NCI-H446 treated with DMSO at 0.1 percent for 48 hours (cell line): Measurements from ENCODE around the gene MDP1.

Experiments
- DNase-seq: peaks from one replicate; lab custom pipeline; 2025; lab: John Stamatoyannopoulos, UW

The MDP1 gene

DNA sequence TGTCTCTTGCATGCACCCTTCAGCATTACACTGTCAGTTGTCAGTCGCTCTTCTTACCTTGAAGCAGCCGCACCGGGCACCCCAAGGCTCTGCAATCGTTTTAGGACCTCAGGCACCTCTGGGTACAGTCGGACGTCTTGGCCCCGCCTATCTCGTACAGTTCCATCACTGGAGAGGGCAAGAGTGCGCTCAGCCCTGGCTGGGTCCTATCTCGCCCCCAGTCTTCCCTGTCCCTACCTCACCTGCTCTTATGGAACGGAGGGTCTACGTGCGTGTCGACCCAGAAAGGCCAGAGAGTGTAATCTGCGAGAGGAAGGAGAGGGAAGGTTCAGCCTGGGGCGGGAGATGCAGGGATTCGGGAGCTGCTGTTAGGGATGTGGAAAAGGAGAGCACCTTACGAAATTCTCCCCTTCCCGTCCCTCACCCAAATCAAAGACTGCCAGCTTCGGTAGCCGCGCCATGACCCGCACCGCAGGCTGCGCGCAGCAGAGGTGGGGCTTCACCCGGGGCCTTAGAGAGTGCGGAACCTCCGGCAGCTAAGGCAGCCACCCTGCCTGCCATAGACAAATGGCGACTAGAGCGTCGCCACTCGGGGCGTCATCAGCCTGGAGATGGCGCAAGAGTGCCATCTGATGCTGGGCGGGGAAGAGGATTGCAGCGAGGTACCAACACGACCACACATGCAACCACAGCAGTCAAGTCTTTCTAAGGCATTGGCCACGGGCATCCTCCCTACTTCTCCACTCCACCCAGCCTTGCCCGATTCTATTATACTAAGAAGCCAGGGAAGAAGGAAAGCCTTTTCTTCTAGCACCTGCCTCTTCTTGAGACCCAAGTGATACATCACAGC is at the start of gene MDP1:
TSS of gene MDP1 (minus strand) at position 572 of the 850 bp plus-strand sequence. CDS start at position 461, 111 bp downstream.
- peak; percentile 72 for DNase-seq

- DNase-seq, result no peak
Measured at GRCh38 chr14:24264298-24264697, 48.4 kb upstream of the MDP1 start.

DNA sequence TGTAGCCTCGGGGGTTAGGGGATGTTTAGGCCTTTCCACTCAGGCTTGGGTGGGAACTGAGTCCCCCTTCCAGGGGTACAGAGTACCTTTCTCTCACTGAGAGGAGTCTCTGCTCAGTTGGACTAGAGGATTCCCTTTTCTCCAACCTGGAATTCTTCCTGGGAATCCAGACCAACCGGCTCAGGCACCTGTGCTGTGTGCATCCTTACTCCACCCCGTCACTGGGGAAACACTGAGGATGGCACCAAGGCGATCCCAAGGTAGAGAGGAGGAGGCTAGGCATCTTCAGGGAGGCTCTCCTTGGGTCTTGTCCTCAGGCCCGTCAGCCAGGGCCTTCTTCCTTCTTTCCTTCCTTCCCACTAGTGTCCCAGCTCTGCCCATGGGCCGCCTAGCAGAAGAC is 48.0 kb upstream of the MDP1 start:
- DNase-seq, result no peak

DNA sequence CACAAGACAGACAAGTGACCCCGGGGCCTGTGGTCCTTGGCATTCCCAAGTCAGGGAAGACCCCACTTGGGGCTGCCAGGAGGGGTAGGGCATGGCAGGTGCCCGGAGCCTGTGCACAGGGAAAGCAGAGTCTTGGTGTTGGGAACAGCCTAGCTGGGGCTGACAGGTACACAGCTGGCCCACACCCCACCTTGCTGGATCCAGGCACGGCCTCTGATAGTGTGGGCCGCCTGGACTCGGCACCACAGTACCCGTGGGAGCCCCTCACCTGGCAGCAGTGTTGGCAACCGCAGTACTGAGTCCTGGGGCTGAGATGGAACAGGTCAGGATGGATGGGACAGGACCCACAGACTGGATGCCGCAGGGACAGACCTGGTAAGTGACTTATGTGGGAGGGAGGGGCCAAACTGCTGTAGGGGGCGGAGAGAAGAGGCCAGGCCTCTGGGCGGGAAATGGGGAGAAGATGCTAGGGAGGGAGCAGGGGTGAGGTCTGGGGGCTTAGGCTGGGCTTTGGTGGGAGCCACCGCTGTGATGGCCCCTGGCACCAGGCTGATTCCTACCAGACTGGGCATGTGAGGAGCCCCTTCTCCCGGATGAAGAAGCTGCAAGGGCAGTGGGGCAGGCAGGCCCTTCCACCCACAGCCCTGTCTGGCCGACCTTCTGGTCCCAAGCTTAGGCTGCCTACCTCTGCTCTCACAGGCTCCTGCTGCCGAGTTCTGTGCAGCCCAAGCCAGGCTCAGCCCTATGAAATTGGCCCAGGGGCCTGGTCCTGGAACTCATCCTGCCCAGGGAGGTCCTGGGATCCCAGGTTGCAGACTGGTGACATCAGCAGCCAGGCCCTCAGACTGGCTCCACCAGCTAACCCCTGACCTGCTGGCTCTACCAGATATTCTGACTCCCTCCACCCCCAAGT is 47.2 kb upstream of the MDP1 start, which contains the start of gene TGM1:
TSS of gene TGM1 (minus strand) at position 357 of the 913 bp plus-strand sequence. CDS start 825 bp downstream, outside the sequence.
- no peak for DNase-seq

GRCh38 chr14:24261969-24262327 is 46.1 kb upstream of the MDP1 start:
- no peak for DNase-seq

DNA sequence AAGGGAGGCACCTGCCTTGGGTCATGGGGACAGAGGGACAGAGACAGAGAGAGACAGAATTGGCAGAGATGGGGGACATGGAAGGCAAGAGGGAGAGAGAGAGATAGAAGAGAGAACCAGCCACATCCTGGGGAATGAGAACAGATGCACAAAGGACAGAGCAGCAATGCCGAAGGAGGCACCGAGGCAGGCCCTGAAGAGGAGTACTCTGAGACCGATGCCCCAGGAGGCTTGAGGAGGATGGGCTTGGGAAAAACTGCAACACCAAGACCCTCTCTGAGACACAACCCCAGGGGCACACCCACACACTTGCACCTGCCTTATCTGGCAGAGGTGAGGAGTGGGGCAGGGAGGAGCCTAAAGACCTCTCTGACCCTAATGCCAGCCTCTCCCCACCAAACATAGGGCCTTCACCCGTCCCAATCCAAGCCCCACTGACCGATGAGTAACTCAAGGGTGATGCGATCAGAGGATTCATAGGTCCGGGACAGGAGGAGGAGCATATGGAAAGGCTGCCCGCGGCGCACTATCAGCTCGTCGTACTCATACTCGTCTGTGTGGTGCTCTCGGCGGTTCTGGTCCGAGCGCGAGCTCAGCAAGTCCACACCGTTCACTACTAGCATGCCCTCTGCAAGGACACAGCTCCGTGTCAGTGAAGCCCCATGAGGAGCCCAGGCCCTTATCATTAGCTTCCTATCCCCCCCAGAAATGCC is 45.5 kb upstream of the MDP1 start:
- no peak for DNase-seq

DNA sequence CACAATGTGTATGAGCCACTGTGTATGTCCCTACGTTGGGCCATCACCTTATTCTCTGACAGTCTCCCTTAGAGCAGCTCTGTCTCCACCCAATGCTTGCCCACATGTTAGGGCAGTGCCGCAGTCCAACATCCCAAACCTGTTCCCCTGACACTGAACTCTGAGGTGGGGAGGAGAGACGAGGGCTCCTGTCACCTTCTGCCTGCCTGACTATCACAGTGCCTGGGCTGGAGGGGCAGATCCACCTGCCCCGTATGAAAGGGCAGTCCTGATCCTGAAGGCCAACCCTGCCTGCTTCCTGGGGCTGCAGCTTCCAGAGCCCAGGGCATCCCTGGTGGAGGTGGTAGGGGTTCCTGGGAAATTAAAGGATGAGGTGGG is 44.9 kb upstream of the MDP1 start:
- DNase-seq, result no peak

DNA sequence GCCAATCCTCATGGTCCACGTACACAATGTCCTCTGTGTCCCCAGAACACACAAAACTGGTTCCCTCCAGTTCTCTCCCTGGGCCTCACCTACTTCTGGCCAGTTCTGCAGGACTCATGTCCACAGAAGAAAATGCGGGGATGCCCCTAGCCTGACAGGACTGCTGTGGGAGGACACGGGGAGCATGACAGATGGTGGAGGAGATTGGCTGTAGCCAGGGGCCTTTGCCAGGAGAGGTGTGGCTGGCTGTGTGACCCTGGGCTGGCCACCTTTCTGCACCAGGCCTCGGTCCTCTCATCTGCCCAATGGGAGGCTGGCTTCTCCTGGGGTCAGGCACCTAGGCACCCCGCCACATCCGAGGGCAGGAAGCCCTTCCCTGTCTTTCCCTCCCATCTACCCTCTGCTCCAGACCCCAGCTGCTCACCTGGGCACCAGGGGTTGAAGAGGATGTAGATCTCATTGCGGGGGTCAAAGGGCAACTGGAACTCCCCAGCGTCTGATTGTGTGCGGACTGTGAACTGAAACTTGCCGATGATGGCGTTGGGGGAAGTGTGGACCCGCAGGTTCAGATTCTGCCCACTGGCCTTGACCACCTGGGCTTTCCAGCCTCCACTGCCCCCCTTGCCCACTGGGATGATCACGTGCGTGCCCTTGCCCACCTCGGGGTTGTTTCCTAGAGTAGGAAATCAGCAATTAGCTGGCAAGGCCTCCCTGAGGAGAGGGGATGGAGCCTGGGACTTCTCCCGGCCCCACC is 44.3 kb upstream of the MDP1 start:
- DNase-seq, result no peak

DNA sequence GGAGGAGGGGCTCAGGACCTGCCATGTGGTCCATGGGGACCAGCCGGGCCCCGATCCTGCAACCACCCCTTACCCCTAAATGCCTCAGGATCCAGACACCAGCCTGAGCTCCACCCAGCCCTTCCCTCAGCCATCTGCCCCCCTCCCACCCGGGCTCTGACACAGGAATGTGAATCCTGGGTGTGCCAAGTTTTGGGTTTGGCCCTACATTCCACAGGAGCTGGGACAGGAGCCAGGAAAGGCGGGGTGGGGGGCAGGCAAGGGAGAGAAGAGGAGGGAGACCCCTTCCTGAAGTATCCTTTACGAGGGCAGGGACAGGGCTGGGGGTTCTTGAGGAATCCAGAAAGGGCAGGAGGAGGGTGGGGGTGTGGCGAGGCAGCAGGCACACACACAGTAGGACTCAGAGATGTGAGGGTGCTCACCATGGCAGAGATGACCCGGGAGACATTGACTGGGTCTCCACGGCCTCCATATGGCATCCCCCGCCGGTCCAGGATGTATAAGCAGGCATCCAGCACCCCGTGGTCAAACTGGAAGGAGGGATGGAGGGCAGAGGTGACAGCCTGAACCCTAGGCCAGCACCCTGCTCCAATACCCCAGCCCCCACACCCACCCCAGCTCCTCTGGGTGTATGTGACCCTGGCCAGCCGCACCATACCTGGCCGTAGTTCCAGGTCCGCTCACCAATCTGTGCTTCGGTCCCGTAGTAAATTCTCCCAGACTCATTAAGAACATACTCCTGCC is 43.6 kb upstream of the MDP1 start:
- no peak for DNase-seq

GRCh38 chr14:24258548-24259265 is 42.8 kb upstream of the MDP1 start:
- DNase-seq, result no peak

GRCh38 chr14:24258119-24258518 is 42.3 kb upstream of the MDP1 start:
- DNase-seq, result no peak

DNA sequence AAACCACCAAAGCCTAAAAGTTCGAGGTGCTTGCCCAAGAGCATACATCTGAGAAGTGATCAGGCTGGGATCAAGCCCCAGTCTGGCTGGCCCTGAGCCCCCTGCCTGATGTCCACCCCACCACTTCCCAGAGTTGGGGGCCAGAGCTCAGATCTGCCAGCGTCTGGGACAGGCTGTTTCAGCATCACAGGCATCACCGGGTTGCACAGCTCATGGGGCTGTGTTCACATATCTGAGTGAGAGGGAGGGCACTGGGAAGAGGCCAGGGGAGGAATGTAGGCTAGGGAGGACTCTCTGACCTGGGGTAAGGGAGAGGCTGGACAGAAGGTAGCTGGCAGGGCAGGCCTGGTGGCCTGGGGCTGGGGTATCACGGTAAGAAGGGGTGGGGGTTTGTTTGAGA is 41.1 kb upstream of the MDP1 start:
- no peak for DNase-seq

DNA sequence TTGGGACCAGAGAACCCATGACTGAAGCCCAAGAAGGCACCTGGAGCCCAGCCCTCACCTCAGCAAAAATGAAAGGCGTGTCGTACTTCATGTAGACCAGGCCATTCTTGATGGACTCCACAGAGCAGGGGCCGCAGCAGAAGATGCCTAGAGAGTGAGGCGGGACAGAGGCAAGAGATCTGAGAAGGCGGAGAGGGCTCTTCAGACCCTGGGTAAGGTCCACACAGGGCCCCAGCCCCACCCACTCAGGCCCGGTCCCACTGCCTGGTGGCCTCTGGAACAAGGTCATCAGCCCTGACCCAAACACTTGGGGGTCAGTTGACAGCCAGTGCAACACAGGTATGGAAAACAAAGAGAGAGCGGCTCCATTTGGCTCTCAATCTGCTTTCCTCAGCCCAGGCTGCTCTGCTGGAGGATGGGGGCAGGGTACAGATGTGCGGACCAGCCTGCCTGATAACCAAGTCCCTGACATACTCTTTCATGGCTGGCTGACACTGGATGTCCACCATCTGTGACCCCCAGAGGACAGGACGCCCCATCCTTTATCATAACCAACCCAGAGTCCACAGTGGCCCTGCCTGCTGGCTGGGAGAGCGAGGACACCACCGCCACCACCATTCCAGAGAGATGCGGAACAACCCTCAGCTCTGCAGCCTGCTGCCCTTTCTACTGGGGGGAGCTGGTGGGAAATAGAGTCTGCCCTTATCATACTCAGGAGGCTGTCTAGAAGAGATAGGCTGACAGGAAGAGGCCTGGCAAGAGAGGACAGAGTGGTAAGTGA is 40.3 kb upstream of the MDP1 start:
- DNase-seq, result no peak

DNA sequence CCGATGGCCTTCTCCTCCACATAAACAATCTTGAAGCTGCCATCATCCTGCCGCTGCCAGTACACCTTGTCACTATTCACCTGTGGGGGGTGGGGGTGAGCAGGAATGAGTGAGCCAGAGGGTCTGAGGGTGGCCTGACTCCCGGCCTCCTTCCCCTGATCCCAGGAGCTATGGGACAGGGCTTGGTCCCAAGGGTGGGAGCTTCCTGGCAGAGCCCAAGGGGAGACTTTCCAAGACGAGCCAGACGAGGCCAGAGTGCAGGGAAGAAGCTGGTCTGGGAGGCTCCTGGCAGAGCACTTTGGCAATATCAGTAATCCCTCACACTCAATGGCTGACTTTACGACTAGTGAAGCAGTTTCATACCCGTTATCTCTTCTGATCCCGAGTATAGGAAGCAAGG is 39.6 kb upstream of the MDP1 start:
- no peak for DNase-seq

DNA sequence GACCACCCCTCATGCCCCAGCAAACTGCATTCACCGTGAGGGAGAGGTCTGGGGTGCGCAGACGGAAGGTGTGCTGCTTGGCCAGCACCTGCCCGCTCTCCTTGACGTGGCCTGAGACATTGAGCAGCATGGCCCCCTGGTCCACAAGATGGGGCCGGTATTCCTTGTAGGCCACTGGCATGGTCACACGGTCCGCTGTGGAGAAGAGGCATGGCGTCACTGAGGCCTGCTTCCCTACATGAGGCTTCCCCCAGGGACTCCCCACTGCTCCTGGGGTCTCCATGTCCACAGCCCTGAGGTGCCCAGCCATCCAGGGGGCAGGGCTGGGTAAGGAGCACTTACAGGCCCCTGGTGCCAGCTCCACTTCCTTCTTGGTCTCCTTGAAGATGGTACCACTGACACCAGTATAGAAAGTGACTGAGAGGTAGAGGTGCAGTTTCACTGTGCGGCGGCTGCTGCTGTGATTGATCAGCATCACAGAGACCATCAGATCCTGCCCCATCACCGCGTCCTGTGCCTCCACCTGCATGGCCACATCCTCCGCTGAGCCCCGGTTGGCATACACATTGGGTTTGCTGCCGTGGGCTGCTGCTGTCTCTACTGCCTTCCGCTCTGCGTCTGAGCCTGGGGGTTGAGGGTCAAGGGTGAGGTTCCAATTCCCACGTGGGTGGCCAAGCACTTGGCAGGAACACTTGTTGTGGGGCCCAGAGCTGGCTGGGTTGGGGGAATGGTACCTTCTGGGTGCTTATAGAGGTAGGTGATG is 38.9 kb upstream of the MDP1 start:
- no peak for DNase-seq

GRCh38 chr14:24253936-24254335 is 38.1 kb upstream of the MDP1 start:
- no peak for DNase-seq

DNA sequence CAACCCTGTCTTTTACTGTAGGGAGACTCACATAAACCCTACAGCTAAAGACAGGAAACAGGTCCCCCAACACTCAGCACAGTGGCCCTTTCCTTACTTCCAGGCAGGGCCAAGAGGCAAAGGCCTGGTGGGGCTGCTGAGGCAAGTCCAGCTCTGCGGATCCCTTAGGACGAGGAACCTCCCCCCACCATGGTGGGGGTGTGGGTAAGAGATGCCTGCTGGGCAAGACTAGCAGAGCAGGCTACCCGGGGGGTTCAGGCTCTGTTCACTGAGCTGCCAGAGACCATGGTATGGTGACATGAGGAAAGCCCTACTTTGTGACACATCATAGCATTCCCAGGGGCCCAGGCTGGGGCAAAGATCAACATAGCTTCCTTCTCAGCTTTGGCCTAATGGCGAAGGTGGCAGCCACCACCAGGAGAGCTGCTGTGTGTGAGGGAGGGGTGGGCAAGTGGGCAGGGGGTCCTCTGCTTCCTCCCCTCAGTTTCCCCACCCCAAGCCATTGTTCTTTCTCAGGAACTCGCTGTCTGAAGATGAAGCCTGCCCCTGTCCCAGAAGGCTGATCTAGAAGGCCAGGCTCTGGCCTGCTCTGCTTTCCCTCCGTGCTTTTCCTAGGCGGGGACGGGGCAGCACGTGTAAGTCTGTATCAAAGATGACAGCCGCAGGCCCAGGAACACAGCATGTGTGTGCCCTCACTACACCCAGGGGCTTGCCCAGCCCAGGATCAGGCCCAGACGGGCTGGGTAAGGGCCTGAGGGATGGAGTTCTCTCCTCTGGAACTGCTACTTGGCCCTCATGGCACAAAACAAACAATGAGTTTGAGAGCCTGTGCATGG is 36.6 kb upstream of the MDP1 start:
- DNase-seq, result no peak

GRCh38 chr14:24251880-24252288 is 36.0 kb upstream of the MDP1 start:
- DNase-seq, result no peak
